ENCODE data around the gene STIP1.

The STIP1 gene

DNA sequence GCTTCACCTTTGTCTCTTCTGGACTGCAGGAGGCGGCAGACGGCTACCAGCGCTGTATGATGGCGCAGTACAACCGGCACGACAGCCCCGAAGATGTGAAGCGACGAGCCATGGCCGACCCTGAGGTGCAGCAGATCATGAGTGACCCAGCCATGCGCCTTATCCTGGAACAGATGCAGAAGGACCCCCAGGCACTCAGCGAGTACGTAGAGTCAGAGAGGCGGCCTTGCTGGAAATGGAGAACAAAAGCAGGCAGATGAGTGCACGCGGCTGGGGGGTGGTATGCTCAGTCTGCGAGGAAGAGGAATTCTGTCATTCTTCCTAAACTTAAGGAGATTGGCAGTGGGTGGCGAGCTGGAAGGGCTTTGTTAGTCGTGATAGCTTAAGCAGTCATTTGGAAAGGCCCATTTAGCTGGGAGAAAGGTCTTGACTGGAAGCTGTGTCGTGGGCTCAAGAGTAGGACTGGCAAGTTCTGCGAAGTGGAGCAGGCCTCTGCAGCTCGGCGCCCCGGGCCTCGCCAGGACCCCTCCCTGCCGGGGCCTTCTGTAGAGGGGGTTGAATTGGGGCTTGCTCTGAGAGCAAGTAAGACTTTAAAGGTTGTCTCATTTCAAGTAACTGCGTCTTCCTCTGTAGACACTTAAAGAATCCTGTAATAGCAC, 17.6 kb downstream of the STIP1 start:
- no peak for DNase-seq

DNA sequence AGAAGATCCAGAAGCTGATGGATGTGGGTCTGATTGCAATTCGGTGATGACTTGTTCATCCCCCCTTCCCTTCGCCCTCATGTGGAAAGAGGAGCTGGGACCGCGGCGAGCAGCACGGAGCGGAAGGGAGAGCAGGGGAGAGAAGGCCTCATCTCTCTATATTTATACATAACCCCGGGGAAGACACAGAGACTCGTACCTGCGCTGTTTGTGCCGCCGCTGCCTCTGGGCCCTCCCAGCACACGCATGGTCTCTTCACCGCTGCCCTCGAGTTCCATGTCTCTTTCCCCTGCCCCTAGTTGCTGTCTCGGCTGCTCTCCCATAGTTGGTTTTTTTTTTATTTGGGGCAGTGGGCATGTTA, 18.1 kb downstream of the STIP1 start:
- no peak for DNase-seq

DNA sequence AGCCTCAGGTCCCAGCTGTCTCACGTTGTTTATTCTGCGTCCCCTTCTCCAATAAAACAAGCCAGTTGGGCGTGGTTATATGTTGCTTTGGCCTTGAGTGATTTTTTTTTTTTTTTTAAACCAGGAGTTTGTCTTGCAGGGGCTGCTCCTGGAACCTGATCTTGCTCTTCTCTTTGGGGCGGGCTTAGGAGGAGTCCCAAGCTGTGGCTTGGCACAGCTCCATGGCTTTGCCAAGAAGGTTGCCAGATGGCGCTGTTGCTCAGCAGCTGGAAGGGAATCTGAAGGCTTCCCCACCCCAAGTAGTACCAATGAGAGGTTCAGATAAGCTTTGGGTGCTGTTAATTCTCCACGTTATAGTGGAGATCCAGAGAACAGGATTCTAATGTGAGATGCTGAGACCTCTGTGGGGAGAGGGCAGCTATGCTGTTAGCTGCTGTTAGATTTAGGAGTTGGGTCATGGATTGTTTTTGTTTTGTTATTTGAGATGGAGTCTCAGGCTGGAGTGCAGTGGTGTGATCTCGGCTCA, 18.6 kb downstream of the STIP1 start:
- DNase-seq: peak; percentile 82

DNA sequence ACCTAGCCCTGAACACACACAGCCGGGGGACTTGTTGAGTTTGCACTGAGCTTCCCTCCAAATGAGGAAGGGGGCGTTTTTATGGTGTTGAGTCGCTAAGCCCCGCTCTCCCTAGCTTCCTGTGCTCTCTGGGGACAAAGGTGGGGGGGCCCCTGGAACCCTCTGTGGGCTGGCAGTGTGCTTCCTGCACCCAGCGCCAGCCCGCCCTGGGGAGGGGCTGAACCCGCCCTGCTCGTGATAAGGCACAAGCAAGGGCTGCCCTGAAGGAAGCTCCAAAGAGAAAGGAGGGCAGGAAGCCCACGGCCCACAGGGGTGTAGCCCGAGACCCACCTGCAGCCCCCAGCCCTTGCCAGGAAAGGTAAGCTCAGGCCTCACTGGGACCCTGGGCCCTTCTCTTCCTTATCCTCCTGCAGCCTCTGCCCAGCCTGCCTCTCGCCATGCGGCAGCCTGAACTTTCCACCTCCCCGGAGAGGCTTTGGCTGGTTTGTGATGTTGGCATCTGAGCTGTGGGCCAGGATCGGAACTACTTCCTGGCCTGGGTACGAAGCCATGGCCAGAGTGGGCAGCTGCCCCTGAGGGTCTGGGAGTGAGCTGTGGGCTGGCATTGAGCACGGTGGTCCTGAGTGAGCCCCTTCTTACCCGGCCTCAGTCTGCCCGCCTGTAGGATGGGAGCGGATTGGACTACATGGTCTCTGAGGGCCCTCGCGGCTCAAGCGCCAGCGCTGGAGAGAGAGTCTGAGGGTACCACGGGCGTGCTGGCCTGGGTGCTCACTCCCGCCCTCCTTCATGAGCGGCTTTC, 20.7 kb downstream of the STIP1 start, which contains the start of gene FERMT3:
Gene FERMT3, plus strand, starts transcription at position 265 of the 799 bp plus-strand sequence. CDS start 644 bp downstream, outside the sequence.
- DNase-seq: no peak

DNA sequence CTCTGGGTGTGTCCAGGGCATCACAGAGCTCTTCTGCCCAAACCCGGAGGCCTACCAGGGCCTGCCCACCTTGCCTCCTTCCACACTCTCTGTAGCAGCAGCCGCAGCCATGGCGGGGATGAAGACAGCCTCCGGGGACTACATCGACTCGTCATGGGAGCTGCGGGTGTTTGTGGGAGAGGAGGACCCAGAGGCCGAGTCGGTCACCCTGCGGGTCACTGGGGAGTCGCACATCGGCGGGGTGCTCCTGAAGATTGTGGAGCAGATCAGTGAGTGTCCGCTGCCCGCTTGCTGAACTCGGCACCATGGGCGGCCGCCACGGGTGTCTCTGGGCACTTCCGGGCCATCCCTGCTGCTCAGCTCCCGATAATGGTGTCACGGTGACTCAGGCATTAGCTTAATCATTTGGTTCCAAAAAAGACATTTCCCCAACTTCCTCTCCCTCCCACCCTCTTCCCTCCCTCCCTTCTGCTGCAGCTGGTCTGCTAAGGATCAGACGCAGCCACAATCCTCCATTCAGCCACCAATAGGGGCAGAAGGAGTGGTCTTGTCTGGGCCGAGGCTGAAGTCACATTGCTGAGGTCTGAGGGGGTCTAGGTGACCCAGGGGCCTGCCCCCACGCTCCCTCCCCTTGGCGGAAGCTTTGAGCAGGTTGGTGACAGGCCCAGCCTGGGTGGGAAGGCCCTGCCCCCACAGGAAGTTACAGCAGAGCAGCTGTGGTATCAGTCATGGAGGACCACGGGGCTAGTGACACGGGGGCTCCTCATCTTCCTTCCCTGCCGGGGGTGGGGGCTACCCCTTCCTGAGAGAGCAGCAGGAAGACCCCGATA, 21.5 kb downstream of the STIP1 start:
- DNase-seq: peak; percentile 65

DNA sequence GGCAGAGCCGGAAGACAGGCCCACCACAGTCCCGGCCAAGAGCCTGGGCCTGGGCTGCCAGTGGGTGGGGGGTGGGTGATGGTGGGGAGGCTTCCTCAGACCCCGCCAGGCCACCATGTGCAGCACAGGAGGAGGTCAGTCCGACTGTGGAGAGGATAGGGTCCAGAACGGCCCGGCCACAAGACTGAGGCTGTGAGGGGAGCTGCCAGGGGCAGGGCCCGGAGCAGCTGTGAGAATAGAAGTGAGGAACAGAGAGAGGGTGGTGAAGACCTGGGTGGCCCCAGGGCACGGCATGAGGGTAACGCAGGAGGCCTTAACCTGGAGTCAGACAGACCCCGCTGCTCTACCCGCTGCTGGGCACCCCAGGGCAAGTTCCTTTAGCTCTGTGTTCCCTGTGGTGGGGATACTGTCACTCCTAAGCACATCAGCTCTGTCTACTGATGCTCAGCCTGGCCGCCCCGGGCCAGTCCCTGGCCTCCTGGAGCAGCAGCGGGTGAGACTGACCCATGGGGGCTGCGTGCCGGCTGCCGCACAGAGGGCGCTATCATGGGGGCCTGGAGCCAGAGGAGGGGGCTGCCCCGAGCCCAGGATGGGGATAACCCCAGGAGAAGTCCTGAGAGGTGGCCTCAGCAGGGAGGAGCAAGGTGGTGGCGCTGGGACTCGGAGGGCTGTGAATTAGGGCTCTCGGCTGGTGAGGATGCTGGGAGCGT, 22.3 kb downstream of the STIP1 start:
- no peak for DNase-seq

DNA sequence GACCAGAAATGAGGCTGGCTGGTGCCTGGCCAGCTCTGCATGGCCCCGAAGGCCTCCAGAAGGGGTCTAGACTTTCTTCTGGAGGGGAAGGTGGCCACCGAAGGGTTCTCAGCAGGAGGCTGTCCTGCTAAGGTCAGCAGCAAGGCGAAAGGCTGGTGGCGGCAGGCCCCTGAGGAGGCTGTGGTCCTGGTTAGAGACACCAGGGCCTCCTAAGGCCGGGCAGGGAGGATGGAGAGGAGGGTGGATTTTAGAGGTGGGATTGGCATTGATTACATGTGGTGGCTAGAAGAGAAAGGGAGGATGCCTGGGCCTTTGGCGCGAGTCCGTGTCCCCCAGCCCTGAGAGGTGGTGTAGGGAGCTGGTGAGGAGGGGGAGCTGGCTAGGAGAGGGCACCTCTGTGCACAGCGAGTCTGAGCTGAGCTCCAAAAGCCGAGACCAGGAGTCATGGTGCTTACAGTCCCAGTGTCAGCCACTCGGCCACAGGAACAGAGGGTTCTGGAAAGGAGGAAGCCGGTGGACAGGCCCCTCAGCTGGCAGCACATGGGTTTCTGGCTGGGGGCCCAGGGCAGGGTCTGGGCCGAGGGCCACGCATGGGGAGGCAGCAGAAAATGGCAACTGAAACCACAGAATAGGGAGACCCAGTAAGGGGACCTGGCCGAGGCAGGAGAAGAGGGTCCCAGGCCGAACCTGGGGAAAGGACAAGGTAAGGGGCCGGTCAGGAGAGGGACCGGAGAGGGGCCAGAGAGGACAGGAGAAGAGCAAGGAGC, 23.0 kb downstream of the STIP1 start:
- DNase-seq: no peak

DNA sequence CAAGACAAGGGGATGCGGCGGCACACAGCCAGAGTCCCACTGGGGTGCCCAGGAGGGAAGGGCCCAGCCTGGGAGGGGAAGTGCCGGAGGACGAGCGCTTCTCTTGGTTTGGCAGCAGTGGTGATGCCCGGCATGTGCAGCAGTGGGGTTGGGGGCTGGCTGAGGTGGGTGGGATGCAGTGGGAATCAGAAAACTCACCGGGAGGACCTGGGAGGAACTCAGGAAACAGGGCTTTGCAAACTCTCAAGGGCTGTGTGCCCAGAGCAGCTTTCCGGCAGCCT, 23.5 kb downstream of the STIP1 start:
- DNase-seq: no peak

DNA sequence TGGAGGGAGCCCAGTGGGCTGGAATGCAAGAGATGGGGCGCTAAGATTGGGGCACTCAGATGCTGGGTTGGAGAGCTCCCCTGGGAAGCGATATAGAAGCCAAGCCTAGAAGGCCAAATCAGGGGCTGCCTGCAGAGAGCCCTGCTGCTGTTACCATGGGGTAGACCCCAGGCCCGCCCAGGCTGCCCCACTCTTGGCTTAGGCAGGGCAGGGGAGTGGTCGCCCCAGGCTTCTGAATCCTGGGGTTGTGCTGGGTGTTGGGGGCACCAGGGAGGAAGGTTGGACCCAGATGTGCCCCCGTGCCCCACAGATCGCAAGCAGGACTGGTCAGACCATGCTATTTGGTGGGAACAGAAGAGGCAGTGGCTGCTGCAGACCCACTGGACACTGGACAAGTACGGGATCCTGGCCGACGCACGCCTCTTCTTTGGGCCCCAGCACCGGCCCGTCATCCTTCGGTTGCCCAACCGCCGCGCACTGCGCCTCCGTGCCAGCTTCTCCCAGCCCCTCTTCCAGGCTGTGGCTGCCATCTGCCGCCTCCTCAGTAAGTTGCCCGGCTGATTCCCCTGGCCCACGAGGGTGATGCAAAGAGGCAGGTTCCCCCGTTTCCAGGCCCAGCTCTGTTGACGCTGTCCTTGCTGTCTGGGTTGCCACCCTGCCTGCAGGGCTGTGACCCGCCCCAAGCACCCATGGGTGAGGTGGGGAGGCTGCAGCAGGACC, 24.5 kb downstream of the STIP1 start:
- DNase-seq: no peak

DNA sequence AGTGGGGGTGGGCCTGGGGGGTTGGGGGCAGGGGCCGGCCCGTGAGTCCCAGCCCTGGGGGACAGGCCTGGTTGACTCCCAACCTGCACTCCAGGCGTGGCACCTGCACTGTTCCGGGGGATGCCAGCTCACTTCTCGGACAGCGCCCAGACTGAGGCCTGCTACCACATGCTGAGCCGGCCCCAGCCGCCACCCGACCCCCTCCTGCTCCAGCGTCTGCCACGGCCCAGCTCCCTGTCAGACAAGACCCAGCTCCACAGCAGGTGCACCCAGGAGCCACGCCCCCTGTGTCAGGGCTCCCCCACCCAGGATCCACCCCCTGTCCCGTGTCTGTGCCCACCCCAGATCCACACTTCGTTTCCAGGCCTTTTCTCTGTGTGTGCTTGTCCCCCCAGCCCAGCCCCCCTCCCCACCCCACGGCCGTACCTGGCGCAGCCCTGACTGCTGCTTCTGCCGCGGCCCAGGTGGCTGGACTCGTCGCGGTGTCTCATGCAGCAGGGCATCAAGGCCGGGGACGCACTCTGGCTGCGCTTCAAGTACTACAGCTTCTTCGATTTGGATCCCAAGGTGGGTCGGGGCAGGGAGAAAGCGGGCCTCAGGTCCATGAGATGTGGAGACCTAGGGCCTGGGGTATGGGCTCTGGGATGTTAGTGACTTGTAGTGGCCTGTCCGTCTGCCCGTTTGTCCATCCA, 25.4 kb downstream of the STIP1 start:
- no peak for DNase-seq

DNA sequence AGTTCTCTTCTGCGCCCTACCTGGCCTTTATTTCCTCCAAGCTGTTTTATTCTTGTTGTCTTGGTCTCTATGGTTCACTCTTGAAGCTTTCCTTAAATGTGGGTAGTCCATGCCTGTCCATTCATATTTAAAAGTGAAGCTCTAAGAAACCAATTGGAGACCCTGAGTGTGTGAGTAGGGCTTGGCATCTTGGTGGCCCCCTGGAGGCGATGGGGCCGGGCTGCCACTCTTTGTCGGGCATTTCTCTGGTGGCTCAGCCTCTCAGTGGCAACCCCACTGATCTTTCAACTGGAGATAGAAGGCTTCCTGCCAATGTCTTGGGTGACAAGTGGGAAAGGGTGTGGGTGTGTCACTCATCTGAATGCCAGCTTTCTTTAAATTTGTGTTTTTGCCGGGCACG, 30.9 kb downstream of the STIP1 start:
- no peak for DNase-seq

DNA sequence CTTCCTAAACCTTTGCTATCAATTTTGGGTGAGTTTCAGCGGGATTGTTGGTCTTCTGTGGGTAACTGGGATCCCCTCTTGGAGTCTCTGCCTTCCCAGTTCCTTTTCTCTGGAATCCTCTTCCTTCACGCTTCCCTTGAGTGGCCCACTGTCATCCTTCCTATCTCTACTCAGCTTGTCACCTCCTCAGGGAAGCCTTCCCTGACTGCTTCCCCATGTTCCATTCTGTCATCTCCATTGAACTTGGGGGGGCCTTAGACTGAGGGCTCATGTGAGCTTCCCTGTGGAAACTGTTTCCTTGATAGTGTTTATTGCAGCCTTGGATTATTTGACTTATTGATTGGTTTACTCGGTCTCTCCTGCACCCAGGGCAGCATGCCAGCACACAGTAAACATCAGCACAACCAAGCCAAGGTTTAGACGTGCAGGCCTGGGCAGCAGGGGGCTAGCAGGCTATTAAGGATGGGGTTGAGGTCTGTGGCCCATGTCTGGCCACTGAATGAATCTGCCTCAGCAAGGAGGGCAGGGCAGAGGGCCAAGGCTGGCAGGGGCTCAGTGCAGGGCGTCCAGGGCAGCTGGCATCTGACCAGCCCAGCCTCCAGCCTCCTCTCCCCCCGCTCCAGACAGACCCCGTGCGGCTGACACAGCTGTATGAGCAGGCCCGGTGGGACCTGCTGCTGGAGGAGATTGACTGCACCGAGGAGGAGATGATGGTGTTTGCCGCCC, 32.8 kb downstream of the STIP1 start:
- DNase-seq: no peak

DNA sequence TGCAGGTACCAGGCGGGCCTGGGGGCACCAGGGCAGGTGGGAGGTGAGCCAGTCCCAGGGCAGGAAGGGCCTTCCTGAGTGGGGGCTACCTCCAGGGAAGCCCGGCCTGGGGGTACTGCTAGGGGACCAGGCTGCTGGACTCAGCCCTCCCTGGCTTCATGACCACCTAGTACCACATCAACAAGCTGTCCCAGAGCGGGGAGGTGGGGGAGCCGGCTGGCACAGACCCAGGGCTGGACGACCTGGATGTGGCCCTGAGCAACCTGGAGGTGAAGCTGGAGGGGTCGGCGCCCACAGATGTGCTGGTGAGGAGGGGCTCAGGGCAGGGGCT, 33.3 kb downstream of the STIP1 start:
- DNase-seq: no peak

DNA sequence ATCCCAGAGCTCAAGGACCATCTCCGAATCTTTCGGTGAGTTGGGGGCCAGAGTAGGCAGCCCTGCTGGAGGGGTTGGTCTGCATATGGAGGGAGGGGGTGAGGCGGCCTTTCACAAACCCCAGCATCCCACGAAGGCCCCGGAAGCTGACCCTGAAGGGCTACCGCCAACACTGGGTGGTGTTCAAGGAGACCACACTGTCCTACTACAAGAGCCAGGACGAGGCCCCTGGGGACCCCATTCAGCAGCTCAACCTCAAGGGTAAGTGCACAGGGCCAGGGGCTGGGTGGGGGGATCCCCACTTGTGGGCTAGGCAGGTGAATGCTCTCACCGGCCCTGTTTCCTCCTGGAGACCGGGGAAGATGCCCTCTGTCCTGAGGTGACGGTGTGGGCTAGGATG, 33.8 kb downstream of the STIP1 start:
- no peak for DNase-seq

DNA sequence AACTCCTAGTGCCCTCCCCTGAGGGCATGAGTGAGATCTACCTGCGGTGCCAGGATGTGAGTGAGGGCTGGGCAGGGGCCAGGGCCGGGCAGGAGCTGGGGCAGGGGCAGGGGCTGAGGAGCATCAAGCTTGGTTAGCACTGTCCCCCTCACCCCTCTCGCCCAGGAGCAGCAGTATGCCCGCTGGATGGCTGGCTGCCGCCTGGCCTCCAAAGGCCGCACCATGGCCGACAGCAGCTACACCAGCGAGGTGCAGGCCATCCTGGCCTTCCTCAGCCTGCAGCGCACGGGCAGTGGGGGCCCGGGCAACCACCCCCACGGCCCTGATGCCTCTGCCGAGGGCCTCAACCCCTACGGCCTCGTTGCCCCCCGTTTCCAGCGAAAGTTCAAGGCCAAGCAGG, 34.3 kb downstream of the STIP1 start:
- DNase-seq: no peak

DNA sequence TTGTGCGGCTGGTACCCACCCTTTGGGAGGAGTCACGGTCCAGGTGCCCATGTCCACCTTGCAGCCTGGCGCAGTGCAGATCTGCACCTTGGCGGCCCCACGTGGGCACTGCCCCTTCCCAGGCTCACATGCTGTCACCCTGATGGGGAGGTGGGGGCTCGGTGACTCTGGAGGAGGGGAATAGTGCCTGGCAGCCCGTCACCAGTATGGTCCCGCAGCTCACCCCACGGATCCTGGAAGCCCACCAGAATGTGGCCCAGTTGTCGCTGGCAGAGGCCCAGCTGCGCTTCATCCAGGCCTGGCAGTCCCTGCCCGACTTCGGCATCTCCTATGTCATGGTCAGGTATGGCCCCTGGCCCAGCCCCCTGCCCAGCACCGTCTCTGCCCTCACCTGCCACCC, 34.8 kb downstream of the STIP1 start:
- no peak for DNase-seq

DNA sequence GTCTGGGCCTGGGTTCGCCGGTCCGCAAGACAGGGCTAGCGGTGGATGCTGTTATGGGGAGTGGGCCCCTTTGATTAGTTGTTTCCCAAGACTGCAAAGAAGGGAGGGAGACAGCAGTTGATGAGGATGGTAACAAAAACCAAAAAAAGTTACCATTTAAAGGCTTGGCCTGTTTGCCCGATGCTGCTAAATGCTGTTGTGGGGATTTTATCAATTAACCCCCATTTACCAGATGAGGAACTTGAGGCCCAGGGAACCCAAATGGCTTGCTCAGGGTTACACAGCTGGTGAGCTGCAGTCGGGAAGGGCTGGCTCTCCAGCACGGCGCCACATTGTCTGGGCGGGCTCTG, 36.7 kb downstream of the STIP1 start:
- no peak for DNase-seq

DNA sequence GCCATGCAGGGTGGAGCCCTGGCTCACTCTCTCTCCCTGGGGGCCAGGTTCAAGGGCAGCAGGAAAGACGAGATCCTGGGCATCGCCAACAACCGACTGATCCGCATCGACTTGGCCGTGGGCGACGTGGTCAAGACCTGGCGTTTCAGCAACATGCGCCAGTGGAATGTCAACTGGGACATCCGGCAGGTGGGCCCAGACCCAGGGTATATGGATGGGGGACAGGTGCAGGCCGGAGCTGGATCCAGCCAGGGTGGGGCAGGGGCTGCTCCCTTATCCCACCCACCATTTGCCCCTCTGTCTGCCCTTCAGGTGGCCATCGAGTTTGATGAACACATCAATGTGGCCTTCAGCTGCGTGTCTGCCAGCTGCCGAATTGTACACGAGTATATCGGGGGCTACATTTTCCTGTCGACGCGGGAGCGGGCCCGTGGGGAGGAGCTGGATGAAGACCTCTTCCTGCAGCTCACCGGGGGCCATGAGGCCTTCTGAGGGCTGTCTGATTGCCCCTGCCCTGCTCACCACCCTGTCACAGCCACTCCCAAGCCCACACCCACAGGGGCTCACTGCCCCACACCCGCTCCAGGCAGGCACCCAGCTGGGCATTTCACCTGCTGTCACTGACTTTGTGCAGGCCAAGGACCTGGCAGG, 37.2 kb downstream of the STIP1 start:
- DNase-seq: no peak

DNA sequence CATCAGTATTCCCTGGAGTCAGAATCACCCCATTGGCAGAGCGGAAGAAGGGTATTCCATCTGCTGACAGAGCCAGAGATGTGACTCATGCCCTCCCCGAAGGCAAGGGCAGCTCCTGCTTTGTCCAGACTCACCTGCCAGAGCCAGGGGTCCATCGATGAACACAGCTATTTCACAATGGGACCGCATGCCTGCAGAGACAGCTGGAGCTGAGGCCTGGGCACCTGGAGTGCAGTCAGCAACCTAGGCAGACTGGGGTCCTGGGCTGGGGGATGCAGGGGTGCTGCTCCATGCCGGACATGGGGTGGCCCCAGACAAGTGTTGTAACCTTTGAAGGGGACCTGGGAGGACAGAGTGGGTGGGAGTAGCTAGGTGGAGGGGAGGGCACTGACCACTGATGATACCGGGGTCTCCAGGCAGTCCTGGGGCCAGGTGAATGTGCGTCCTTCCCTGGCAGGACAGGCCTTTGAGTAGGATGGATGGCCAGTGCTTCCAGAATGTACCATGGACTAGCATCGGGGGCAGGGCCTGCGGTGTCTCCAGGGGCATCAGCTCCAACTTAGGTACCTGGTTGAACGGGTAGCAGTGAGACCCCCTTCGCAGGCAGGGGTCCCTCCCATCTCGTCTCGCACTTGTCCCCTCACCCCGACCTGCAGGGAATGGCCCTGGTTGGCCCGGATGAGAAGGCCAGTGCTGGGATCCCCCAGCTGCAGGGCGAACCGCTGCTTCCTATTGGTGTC, 38.4 kb downstream of the STIP1 start:
- DNase-seq: no peak

Data from T1000 (cell line).